ENCODE results near the gene SLC35E4. TPM values are rescaled to one million over a fixed set of nuclear protein-coding genes. Genes with fewer than 3 reads are reported as not detected.

Gene SLC35E4
- total and polyA plus RNA-seq, 9 of the 15 experiments (the other 6 are each of a cell fraction or from before 2014, with no cell fraction given): 0.06 to 2.3 (median 0.86) TPM; not detected in 1

- TF ChIP-seq, protein P1, sequence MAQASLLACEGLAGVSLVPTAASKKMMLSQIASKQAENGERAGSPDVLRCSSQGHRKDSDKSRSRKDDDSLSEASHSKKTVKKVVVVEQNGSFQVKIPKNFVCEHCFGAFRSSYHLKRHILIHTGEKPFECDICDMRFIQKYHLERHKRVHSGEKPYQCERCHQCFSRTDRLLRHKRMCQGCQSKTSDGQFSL (CRISPR knock-in tag; IDR thresholded peaks at IDR 0.05): no peak
- TF ChIP-seq, protein P1 (tag; IDR thresholded peaks at IDR 0.05): no peak
- 0 out of 2 replicates have a peak, but pooled peaks have one; percentile 18 for TF ChIP-seq MTA2 (IDR thresholded peaks at IDR 0.05; ENCODE audit: low read depth)
- TF ChIP-seq, protein P2, sequence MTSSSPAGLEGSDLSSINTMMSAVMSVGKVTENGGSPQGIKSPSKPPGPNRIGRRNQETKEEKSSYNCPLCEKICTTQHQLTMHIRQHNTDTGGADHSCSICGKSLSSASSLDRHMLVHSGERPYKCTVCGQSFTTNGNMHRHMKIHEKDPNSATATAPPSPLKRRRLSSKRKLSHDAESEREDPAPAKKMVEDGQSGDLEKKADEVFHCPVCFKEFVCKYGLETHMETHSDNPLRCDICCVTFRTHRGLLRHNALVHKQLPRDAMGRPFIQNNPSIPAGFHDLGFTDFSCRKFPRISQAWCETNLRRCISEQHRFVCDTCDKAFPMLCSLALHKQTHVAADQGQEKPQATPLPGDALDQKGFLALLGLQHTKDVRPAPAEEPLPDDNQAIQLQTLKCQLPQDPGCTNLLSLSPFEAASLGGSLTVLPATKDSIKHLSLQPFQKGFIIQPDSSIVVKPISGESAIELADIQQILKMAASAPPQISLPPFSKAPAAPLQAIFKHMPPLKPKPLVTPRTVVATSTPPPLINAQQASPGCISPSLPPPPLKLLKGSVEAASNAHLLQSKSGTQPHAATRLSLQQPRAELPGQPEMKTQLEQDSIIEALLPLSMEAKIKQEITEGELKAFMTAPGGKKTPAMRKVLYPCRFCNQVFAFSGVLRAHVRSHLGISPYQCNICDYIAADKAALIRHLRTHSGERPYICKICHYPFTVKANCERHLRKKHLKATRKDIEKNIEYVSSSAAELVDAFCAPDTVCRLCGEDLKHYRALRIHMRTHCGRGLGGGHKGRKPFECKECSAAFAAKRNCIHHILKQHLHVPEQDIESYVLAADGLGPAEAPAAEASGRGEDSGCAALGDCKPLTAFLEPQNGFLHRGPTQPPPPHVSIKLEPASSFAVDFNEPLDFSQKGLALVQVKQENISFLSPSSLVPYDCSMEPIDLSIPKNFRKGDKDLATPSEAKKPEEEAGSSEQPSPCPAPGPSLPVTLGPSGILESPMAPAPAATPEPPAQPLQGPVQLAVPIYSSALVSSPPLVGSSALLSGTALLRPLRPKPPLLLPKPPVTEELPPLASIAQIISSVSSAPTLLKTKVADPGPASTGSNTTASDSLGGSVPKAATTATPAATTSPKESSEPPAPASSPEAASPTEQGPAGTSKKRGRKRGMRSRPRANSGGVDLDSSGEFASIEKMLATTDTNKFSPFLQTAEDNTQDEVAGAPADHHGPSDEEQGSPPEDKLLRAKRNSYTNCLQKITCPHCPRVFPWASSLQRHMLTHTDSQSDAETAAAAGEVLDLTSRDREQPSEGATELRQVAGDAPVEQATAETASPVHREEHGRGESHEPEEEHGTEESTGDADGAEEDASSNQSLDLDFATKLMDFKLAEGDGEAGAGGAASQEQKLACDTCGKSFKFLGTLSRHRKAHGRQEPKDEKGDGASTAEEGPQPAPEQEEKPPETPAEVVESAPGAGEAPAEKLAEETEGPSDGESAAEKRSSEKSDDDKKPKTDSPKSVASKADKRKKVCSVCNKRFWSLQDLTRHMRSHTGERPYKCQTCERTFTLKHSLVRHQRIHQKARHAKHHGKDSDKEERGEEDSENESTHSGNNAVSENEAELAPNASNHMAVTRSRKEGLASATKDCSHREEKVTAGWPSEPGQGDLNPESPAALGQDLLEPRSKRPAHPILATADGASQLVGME (CRISPR knock-in tag; IDR thresholded peaks at IDR 0.05): no peak
- no peak for TF ChIP-seq ELF4 (CRISPR knock-in tag; IDR thresholded peaks at IDR 0.05)
- TF ChIP-seq U2AF1 (optimal IDR thresholded peaks at IDR 0.05; ENCODE audit: low read depth, low read length): no peak
- TF ChIP-seq SRSF9 (IDR thresholded peaks at IDR 0.05; ENCODE audit: borderline replicate concordance, low read depth, low read length): no peak
- no peak for TF ChIP-seq HDGF (IDR thresholded peaks at IDR 0.05)
- TF ChIP-seq, protein P3, sequence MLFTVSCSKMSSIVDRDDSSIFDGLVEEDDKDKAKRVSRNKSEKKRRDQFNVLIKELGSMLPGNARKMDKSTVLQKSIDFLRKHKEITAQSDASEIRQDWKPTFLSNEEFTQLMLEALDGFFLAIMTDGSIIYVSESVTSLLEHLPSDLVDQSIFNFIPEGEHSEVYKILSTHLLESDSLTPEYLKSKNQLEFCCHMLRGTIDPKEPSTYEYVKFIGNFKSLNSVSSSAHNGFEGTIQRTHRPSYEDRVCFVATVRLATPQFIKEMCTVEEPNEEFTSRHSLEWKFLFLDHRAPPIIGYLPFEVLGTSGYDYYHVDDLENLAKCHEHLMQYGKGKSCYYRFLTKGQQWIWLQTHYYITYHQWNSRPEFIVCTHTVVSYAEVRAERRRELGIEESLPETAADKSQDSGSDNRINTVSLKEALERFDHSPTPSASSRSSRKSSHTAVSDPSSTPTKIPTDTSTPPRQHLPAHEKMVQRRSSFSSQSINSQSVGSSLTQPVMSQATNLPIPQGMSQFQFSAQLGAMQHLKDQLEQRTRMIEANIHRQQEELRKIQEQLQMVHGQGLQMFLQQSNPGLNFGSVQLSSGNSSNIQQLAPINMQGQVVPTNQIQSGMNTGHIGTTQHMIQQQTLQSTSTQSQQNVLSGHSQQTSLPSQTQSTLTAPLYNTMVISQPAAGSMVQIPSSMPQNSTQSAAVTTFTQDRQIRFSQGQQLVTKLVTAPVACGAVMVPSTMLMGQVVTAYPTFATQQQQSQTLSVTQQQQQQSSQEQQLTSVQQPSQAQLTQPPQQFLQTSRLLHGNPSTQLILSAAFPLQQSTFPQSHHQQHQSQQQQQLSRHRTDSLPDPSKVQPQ (CRISPR knock-in tag; IDR thresholded peaks at IDR 0.05; ENCODE audit: borderline replicate concordance): no peak
- TF ChIP-seq CBFA2T3 (IDR thresholded peaks at IDR 0.05): peak; percentile 87
- no peak for TF ChIP-seq NFIX (CRISPR knock-in tag; IDR thresholded peaks at IDR 0.05; ENCODE audit: low read depth)
- TF ChIP-seq TEAD4 (IDR thresholded peaks at IDR 0.05; ENCODE audit: low read length): peak; percentile 53; the same call in 1 of the 2 replicates
- no peak for TF ChIP-seq TEAD4 (CRISPR knock-in tag; IDR thresholded peaks at IDR 0.05; ENCODE audit: borderline replicate concordance)
- no peak for TF ChIP-seq ZNF12 (CRISPR knock-in tag; IDR thresholded peaks at IDR 0.05)
- peak; percentile 58 for TF ChIP-seq MAX (CRISPR knock-in tag; IDR thresholded peaks at IDR 0.05)
- no peak for TF ChIP-seq NR2F6 (CRISPR knock-in tag; IDR thresholded peaks at IDR 0.05)
- TF ChIP-seq TFAP4 (CRISPR knock-in tag; IDR thresholded peaks at IDR 0.05; ENCODE audit: borderline replicate concordance): peak; percentile 27; the same call in 1 of the 2 replicates
- TF ChIP-seq PYGO2 (tag; IDR thresholded peaks at IDR 0.05): no peak
Measured at GRCh38 chr22:30675436-30675835, 39.9 kb downstream of the SLC35E4 start (continued).
